GM19099 (cell line): Measurements from ENCODE around the gene SECTM1.
A peak's percentile ranks its signal among the peaks of the same experiment; 100 is the strongest.

Experiments used
- POLR2A ChIP-seq: IDR thresholded peaks from 3 replicates; pipeline ENCODE4 v1.6.1; 2011; ENCODE audit warnings: low read depth; ENCODE audit not compliant: insufficient read length; ENCODE audit errors: extremely low read depth

SECTM1 gene

GRCh38 chr17:82370471-82371332, 37.1 kb upstream of the SECTM1 start:
- no peak for TF ChIP-seq POLR2A

- TF ChIP-seq POLR2A, result no peak
Measured at GRCh38 chr17:82369211-82369610, 35.6 kb upstream of the SECTM1 start.

GRCh38 chr17:82367724-82368524, 34.4 kb upstream of the SECTM1 start:
- TF ChIP-seq POLR2A, result no peak

- TF ChIP-seq POLR2A, result no peak
Measured at GRCh38 chr17:82366749-82367148, 33.2 kb upstream of the SECTM1 start.

GRCh38 chr17:82365606-82366295, 32.2 kb upstream of the SECTM1 start:
- TF ChIP-seq POLR2A, result no peak

- TF ChIP-seq POLR2A, result no peak
Measured at GRCh38 chr17:82361885-82362633, 28.5 kb upstream of the SECTM1 start.

- peak; percentile 25 for TF ChIP-seq POLR2A
Measured at GRCh38 chr17:82358465-82359350, 25.1 kb upstream of the SECTM1 start, which contains the start of gene TEX19. Gene TEX19, plus strand, starts transcription at chr17:82359247. Its CDS starts 2,904 bp downstream, at chr17:82362151.

GRCh38 chr17:82357394-82357793, 23.8 kb upstream of the SECTM1 start:
- no peak for TF ChIP-seq POLR2A

- no peak for TF ChIP-seq POLR2A
Measured at GRCh38 chr17:82356845-82357355, 23.3 kb upstream of the SECTM1 start.

- TF ChIP-seq POLR2A, result no peak
Measured at GRCh38 chr17:82355770-82356427, 22.3 kb upstream of the SECTM1 start.

- no peak for TF ChIP-seq POLR2A
Measured at GRCh38 chr17:82354804-82355308, 21.3 kb upstream of the SECTM1 start.

GRCh38 chr17:82353484-82353883, 19.9 kb upstream of the SECTM1 start:
- TF ChIP-seq POLR2A, result no peak

GRCh38 chr17:82351713-82352488, 18.3 kb upstream of the SECTM1 start:
- no peak for TF ChIP-seq POLR2A
